Loucy (cell line): Measurements from ENCODE around the gene SCO1.

Source experiments
- H2AFZ ChIP-seq: fragments of 200-600 bp; sonication (generic); 2 replicates; pipeline ENCODE4 v1.6.0; 2016; ENCODE audit warnings: antibody characterized with exemption, mild to moderate bottlenecking, low read length, moderate library complexity
- H3F3A ChIP-seq: fragments of 200-600 bp; 2 replicates; pipeline ENCODE4 v1.6.0; 2016; ENCODE audit warnings: antibody characterized with exemption, low read depth, mild to moderate bottlenecking
- H3K27me3 ChIP-seq: fragments of 200-600 bp; sonication (generic); 2 replicates; pipeline ENCODE4 v1.6.1; 2014; ENCODE audit warnings: low read length, mild to moderate bottlenecking; ENCODE audit not compliant: insufficient read depth, poor library complexity, severe bottlenecking
- H3K36me3 ChIP-seq: fragments of 200-600 bp; sonication (generic); 2 replicates; pipeline ENCODE4 v1.6.1; 2016; ENCODE audit warnings: low read length; ENCODE audit not compliant: insufficient read depth
- H3K4me1 ChIP-seq: fragments of 200-600 bp; sonication (generic); 2 replicates; pipeline ENCODE4 v1.5.1; 2014; ENCODE audit warnings: low read length, mild to moderate bottlenecking; ENCODE audit not compliant: insufficient read depth, poor library complexity, severe bottlenecking
- H3K4me2 ChIP-seq: fragments of 200-600 bp; sonication (generic); 2 replicates; pipeline ENCODE4 v1.6.0; 2014; ENCODE audit warnings: antibody characterized with exemption, low read length, low read depth, mild to moderate bottlenecking; ENCODE audit not compliant: poor library complexity, severe bottlenecking
- H3K4me3 ChIP-seq: fragments of 200-600 bp; sonication (generic); 2 replicates; pipeline ENCODE4 v1.5.1; 2014; ENCODE audit warnings: low read length, mild to moderate bottlenecking, mixed read lengths; ENCODE audit not compliant: poor library complexity, severe bottlenecking
- H3K79me2 ChIP-seq: fragments of 200-600 bp; sonication (generic); 2 replicates; pipeline ENCODE4 v1.6.1; 2014; ENCODE audit warnings: low read length; ENCODE audit not compliant: insufficient read depth
- H3K9ac ChIP-seq: fragments of 200-600 bp; sonication (generic); 2 replicates; pipeline ENCODE4 v1.6.0; 2014; ENCODE audit warnings: mild to moderate bottlenecking, low read depth, low read length, moderate library complexity; ENCODE audit not compliant: poor library complexity, severe bottlenecking
- H3K9me2 ChIP-seq: fragments of 200-600 bp; sonication (generic); replicated peaks from 2 replicates; pipeline ENCODE4 v1.6.1; 2016; ENCODE audit warnings: low read depth, low read length, mixed read lengths
- H3K9me3 ChIP-seq: fragments of 200-600 bp; sonication (generic); 2 replicates; pipeline ENCODE4 v1.6.1; 2014; ENCODE audit warnings: mild to moderate bottlenecking, antibody characterized with exemption, low read length, low read depth; ENCODE audit not compliant: insufficient read depth
- H4K20me1 ChIP-seq: fragments of 200-600 bp; sonication (generic); 2 replicates; pipeline ENCODE4 v1.6.0; 2014; ENCODE audit warnings: antibody characterized with exemption, low read length, mild to moderate bottlenecking; ENCODE audit not compliant: insufficient read depth, poor library complexity, severe bottlenecking
- EZH2phosphoT487 ChIP-seq: fragments of 200-600 bp; IDR thresholded peaks from 2 replicates; pipeline ENCODE4 v1.6.1; 2018; ENCODE audit warnings: antibody characterized with exemption, mild to moderate bottlenecking, moderate library complexity, borderline replicate concordance
- TF ChIP-seq, protein P1 (sequence below): fragments of 200-600 bp; sonication (generic); conservative IDR thresholded peaks from 2 replicates; pipeline ENCODE4 v1.5.1; 2014; ENCODE audit warnings: mild to moderate bottlenecking, antibody characterized with exemption, low read length

Gene SCO1

DNA sequence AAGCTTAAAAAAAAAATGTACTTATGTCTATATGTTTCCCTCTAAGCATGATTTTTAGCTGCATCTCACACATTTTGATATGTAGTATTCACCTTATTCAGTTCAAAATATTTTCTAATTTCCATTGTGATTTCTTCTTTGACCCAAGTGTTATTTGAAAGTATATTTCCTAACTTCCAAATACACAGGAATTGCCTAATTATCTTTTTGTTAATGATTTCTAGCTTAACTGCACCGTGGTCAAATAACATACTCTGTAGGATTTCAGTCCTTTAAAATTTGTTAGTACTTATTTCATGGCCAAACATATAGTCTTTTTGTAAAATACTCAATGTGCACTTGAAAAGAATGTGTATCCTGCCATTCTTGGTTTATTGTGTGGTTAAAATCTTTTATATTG lies 21.2 kb upstream of the SCO1 start:
- H3K27me3 ChIP-seq, result no peaks in the 10 kb centered on the region
- no peaks in the 10 kb centered on the region for H3K9me2 ChIP-seq
- H3K9me3 ChIP-seq, result no peaks in the 10 kb centered on the region
- H3K9ac ChIP-seq, result no peak overlapping the region
- H3K4me3 ChIP-seq, result no peak overlapping the region
- TF ChIP-seq, protein P1, sequence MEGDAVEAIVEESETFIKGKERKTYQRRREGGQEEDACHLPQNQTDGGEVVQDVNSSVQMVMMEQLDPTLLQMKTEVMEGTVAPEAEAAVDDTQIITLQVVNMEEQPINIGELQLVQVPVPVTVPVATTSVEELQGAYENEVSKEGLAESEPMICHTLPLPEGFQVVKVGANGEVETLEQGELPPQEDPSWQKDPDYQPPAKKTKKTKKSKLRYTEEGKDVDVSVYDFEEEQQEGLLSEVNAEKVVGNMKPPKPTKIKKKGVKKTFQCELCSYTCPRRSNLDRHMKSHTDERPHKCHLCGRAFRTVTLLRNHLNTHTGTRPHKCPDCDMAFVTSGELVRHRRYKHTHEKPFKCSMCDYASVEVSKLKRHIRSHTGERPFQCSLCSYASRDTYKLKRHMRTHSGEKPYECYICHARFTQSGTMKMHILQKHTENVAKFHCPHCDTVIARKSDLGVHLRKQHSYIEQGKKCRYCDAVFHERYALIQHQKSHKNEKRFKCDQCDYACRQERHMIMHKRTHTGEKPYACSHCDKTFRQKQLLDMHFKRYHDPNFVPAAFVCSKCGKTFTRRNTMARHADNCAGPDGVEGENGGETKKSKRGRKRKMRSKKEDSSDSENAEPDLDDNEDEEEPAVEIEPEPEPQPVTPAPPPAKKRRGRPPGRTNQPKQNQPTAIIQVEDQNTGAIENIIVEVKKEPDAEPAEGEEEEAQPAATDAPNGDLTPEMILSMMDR, result no peak
- TF ChIP-seq EZH2phosphoT487, result no peak
- H3F3A ChIP-seq, result no peaks in the 10 kb centered on the region
- no peaks in the 10 kb centered on the region for H3K36me3 ChIP-seq
- no peak overlapping the region for H3K4me2 ChIP-seq
- no peaks in the 10 kb centered on the region for H3K4me1 ChIP-seq
- H4K20me1 ChIP-seq, result no peaks in the 10 kb centered on the region
- H2AFZ ChIP-seq, result no peak overlapping the region
- H3K79me2 ChIP-seq, result no peaks in the 10 kb centered on the region

DNA sequence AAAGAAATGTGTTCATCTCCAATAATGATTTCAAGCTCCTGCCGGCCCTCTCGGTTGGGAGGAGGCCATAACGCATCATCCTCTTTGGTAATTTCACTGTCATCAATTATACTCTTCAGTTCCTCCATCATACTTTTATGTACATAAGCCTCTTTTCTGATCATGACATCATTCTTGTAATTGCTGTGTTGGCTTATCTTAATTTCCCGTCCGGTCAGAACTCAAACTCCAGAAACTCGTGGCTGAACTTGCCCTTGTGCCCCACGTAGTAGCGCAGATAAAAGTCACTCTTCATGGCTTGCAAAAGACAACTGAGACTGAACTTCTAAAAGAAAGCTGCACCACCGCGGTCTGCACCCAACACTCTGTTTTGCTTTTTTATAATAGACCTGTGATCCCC lies 18.9 kb upstream of the SCO1 start:
- Histone ChIP-seq H4K20me1 (no peaks in the 10 kb centered on the region), H3F3A (no peaks in the 10 kb centered on the region), H3K27me3 (no peaks in the 10 kb centered on the region), H3K9ac (no peak overlapping the region), H3K4me1 (no peaks in the 10 kb centered on the region), H2AFZ (no peak overlapping the region), H3K9me2 (no peaks in the 10 kb centered on the region), H3K4me2 (no peak overlapping the region), H3K9me3 (no peaks in the 10 kb centered on the region), H3K4me3 (no peak overlapping the region), H3K79me2 (no peaks in the 10 kb centered on the region), H3K36me3 (peaks cover 12% of the 10 kb centered on the region; the same call in 1 of the 2 replicates)
- no peak for TF ChIP-seq EZH2phosphoT487
- TF ChIP-seq, protein P1, result no peak

DNA sequence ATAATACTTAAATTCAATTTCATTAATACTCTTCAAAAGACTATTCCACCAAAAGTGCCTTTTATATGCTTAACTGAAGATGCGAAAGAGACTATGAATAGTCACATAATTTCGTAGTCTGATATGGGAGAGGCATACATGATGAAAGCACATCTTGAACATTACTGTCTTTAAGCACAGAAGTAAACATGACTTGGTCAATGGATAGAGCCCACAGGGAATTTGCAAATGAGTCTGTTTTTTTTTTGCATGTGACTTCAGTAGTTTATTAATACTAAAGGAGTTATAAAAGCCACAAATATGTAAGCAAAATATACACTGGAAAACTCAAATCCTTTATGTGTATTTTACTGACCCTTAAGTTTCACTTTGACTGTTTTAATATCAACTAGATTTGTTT lies 16.0 kb upstream of the SCO1 start:
- Histone ChIP-seq H3K27me3 (no peaks in the 10 kb centered on the region), H3K9me3 (no peaks in the 10 kb centered on the region), H3K36me3 (peaks cover 24% of the 10 kb centered on the region; the same call in 1 of the 2 replicates), H3K9me2 (no peaks in the 10 kb centered on the region), H3K4me3 (no peak overlapping the region), H2AFZ (no peak overlapping the region), H3K4me2 (no peak overlapping the region), H3K4me1 (no peaks in the 10 kb centered on the region), H3K79me2 (no peaks in the 10 kb centered on the region), H3K9ac (no peak overlapping the region), H3F3A (no peaks in the 10 kb centered on the region), H4K20me1 (no peaks in the 10 kb centered on the region)
- TF ChIP-seq EZH2phosphoT487, result no peak
- TF ChIP-seq, protein P1, result no peak
